Measurements from ENCODE around the gene ATP12A.

Gene ATP12A

GRCh38 chr13:24694907-24695306 lies 14.7 kb downstream of the ATP12A start:
- no peak overlapping the region for H3K4me3 ChIP-seq (ENCODE audit: low read length)
- TF ChIP-seq CTCF (conservative IDR thresholded peaks at IDR 0.05; ENCODE audit: low read depth, low read length), result no peak
- DNase-seq (ENCODE audit: low read depth), result no peak

- no peak for DNase-seq (ENCODE audit: low read depth)
- H3K4me3 ChIP-seq (ENCODE audit: low read length), result no peak overlapping the region
- no peak for TF ChIP-seq CTCF (conservative IDR thresholded peaks at IDR 0.05; ENCODE audit: low read depth, low read length)
These were observed 18.5 kb downstream of the ATP12A start for GRCh38 chr13:24698686-24699085.

DNA sequence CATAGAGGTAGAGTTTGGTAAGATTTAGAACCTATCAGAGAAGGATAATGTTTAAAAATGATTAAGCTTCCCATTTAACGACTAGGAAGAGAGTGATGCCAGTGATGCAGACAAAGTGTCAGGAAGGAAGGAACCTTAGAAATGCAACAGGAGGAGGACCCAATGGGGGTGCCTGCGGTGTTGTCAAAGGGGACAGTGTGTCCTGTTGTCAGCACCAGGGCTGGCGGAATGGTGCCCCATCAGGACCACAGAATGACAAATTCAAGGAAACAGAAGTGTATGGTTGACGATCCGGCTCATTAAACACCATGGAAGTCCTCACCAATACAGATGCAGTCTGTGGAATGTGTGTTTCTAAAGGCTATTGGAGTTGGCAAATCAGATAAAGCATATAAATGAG lies 19.3 kb downstream of the ATP12A start:
- TF ChIP-seq CTCF (conservative IDR thresholded peaks at IDR 0.05; ENCODE audit: low read depth, low read length), result no peak
- no peak overlapping the region for H3K4me3 ChIP-seq (ENCODE audit: low read length)
- DNase-seq (ENCODE audit: low read depth), result no peak

GRCh38 chr13:24700539-24700938 lies 20.3 kb downstream of the ATP12A start:
- no peak for DNase-seq (ENCODE audit: low read depth)
- no peak for TF ChIP-seq CTCF (conservative IDR thresholded peaks at IDR 0.05; ENCODE audit: low read depth, low read length)
- H3K4me3 ChIP-seq (ENCODE audit: low read length), result no peak overlapping the region

GRCh38 chr13:24706886-24707585 lies 26.8 kb downstream of the ATP12A start:
- no peak for DNase-seq (ENCODE audit: low read depth)
- no peak for TF ChIP-seq CTCF (conservative IDR thresholded peaks at IDR 0.05; ENCODE audit: low read depth, low read length)

DNA sequence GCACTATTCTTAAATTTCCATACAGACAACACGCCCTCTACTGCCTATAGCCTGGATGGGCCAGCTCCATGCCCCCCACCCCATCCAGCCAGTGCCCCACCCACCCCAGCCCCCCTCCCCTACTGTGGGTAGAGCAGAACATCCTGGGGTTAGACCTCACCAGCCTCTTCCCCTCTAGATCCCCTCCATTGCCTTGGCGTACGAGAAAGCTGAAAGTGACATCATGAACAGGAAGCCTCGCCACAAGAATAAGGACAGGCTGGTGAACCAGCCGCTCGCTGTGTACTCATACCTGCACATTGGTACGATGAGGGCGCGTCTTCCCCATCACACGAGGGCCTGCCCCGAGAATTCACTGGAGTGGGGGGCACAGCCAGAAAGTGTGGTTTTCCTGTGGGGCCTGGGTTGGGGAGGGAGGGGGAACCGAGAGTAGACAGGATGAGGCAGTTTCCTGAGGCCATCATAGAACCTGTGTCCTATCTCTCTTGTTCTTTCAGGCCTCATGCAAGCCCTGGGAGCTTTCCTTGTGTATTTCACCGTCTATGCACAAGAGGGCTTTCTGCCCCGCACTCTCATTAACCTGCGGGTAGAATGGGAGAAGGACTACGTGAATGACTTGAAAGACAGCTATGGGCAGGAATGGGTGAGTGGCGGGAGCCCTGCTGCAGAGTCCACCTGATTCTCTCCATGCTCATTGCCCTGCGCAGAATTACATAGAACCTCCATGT lies 29.1 kb downstream of the ATP12A start:
- TF ChIP-seq CTCF (conservative IDR thresholded peaks at IDR 0.05; ENCODE audit: low read depth, low read length), result no peak
- DNase-seq (ENCODE audit: low read depth), result no peak
- H3K4me3 ChIP-seq (ENCODE audit: low read length), result no peak overlapping the region

More at GRCh38 chr13:24706886-24707585, 26.8 kb downstream of the ATP12A start:
- H3K4me3 ChIP-seq (ENCODE audit: low read length), result no peak overlapping the region

DNA sequence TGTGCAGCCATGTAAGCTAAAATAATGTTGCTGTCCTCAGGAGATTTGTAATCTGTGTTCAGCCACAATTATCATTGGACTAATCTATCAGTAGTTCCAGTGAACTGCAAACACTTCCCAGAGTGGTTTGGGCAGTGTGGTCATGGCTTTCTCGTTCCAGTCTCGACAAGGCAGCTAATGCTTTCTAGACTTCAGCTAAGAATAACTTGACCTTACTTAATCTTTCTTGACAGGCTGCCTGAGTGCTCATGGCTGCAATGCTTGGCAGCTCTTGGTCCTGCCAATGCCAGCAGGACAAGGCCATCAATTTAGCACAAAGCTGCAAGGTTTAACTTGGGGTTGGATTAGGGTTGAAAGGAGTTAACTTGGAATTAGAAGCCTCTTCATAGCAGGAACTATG lies 32.8 kb downstream of the ATP12A start:
- peak; percentile 56 for DNase-seq (ENCODE audit: low read depth)
- no peak overlapping the region for H3K4me3 ChIP-seq (ENCODE audit: low read length)
- no peak for TF ChIP-seq CTCF (conservative IDR thresholded peaks at IDR 0.05; ENCODE audit: low read depth, low read length)

All from retinal pigment epithelial cell (primary cell).